Mesothelial cell of epicardium (in vitro differentiated cells): ENCODE results near the gene MFAP3L. TPM values are rescaled to one million over a fixed set of nuclear protein-coding genes. Genes with fewer than 3 reads are reported as not detected.
"Not testable (repeated sequence)": the region's sequence is repeated elsewhere in the genome, so short reads cannot be mapped to it uniquely, and the experiment has no call there.

ENCODE experiments used
- DNase-seq, 2 experiments: peaks; one replicate each; pipeline ENCODE4 v3.0.0; 2021; ENCODE audit warnings: low spot score in 2 of 2; ENCODE audit not compliant: unreplicated experiment in 2 of 2
- H3K27ac Mint-ChIP-seq: 2 replicates; pipeline ENCODE4 v1.8.0; 2021; ENCODE audit warnings: mixed read lengths
- H3K27me3 Mint-ChIP-seq: 2 replicates; pipeline ENCODE4 v1.8.0; 2021; ENCODE audit warnings: low read depth, mixed read lengths
- H3K36me3 Mint-ChIP-seq: 2 replicates; pipeline ENCODE4 v1.8.0; 2021; ENCODE audit warnings: mixed read lengths
- H3K4me1 Mint-ChIP-seq: 2 replicates; pipeline ENCODE4 v1.8.0; 2021; ENCODE audit warnings: mixed read lengths
- H3K4me3 Mint-ChIP-seq: 2 replicates; pipeline ENCODE4 v1.8.0; 2021; ENCODE audit warnings: mild to moderate bottlenecking, moderate library complexity, mixed read lengths
- H3K9me3 Mint-ChIP-seq: 2 replicates; pipeline ENCODE4 v1.8.0; 2021; ENCODE audit warnings: mixed read lengths
- CTCF ChIP-seq: fragments of 200-600 bp; sonication (generic); IDR thresholded peaks from one replicate; pipeline ENCODE4 v1.5.0; 2021; ENCODE audit warnings: antibody characterized with exemption; ENCODE audit not compliant: unreplicated experiment
- total RNA-seq: library from RNA; stranded (reverse); gene quantifications from 3 replicates; pipeline ENCODE4 v1.2.1, GENCODE V29; 2021

The MFAP3L gene
- total RNA-seq, 1 donor from 2014 or later = 2.1 TPM

- Mint-ChIP-seq H3K27me3 (no peaks in the 10 kb centered on the region), H3K4me1 (peaks cover 1% of the 10 kb centered on the region), H3K4me3 (no peak overlapping the region), H3K9me3 (no peaks in the 10 kb centered on the region), H3K27ac (no peak overlapping the region), H3K36me3 (no peaks in the 10 kb centered on the region)
- no peak for TF ChIP-seq CTCF
- no peak for DNase-seq
Measured at GRCh38 chr4:169952236-169953002, 73.8 kb downstream of the MFAP3L start.

- Mint-ChIP-seq H3K27me3 (no peaks in the 10 kb centered on the region), H3K9me3 (no peaks in the 10 kb centered on the region), H3K36me3 (no peaks in the 10 kb centered on the region), H3K4me1 (peaks cover 2% of the 10 kb centered on the region), H3K27ac (no peak overlapping the region), H3K4me3 (no peak overlapping the region)
- no peak for DNase-seq
- no peak for TF ChIP-seq CTCF
Measured at GRCh38 chr4:169948271-169948670, 77.9 kb downstream of the MFAP3L start.

GRCh38 chr4:169945636-169946035, 80.6 kb downstream of the MFAP3L start:
- H3K36me3 Mint-ChIP-seq = no peaks in the 10 kb centered on the region
- no peak overlapping the region for H3K27ac Mint-ChIP-seq
- no peak overlapping the region for H3K4me3 Mint-ChIP-seq
- H3K9me3 Mint-ChIP-seq = no peaks in the 10 kb centered on the region
- peaks cover 10% of the 10 kb centered on the region for H3K4me1 Mint-ChIP-seq
- DNase-seq = no peak
- no peaks in the 10 kb centered on the region for H3K27me3 Mint-ChIP-seq
- TF ChIP-seq CTCF = no peak

GRCh38 chr4:169943601-169944000, 82.6 kb downstream of the MFAP3L start:
- not testable (repeated sequence) for DNase-seq, H3K9me3 Mint-ChIP-seq, H3K4me3 Mint-ChIP-seq, H3K27ac Mint-ChIP-seq, H3K27me3 Mint-ChIP-seq, H3K36me3 Mint-ChIP-seq, H3K4me1 Mint-ChIP-seq

GRCh38 chr4:169941141-169941540, 85.1 kb downstream of the MFAP3L start:
- H3K9me3 Mint-ChIP-seq = no peaks in the 10 kb centered on the region

More at GRCh38 chr4:169941141-169941540, 85.1 kb downstream of the MFAP3L start:
- peaks cover 10% of the 10 kb centered on the region for H3K4me1 Mint-ChIP-seq
- no peak for TF ChIP-seq CTCF
- H3K27ac Mint-ChIP-seq = no peak overlapping the region
- no peak overlapping the region for H3K4me3 Mint-ChIP-seq
- no peaks in the 10 kb centered on the region for H3K36me3 Mint-ChIP-seq
- H3K27me3 Mint-ChIP-seq = no peaks in the 10 kb centered on the region
- no peak for DNase-seq
